IMR-90 (cell line): ENCODE results near the gene TOMM22.

Source experiments
- CHD1 ChIP-seq: IDR thresholded peaks from 2 replicates; pipeline ENCODE4 v1.6.1; 2012; ENCODE audit warnings: low read depth, low read length, improper control_type of control experiment
- POLR2A ChIP-seq: IDR thresholded peaks from 2 replicates; pipeline ENCODE4 v1.6.1; 2012; ENCODE audit warnings: mild to moderate bottlenecking, low read depth, low read length
- SMC3 ChIP-seq: fragments of 150-350 bp; IDR thresholded peaks from 2 replicates; pipeline ENCODE4 v1.6.1; 2016; ENCODE audit warnings: low read depth, mild to moderate bottlenecking, antibody characterized with exemption, low read length, moderate library complexity
- TF ChIP-seq, protein P1 (sequence below): conservative IDR thresholded peaks from 2 replicates; pipeline ENCODE4 v1.5.1; 2012; ENCODE audit warnings: mild to moderate bottlenecking, low read depth, low read length, improper control_type of control experiment

DNA sequence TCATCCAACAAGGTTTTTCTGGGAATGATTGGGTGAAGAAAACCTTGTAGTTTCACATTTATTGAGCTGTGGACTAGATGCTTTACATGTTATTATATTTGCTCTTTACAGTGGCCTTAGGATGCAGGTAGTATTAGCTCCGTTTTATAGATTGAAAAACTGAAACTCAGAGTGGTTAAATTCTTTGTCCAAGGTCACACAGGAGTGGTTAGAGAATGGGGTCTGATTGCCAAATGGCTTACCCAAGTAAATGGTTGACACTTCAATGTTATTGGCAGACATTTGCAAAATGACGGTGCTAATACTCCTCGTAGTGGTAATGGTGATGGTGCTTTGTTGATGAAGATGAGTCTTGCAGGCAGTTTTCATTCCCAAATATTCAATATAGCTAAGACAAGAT is 26.2 kb downstream of the TOMM22 start:
- TF ChIP-seq, protein P1, sequence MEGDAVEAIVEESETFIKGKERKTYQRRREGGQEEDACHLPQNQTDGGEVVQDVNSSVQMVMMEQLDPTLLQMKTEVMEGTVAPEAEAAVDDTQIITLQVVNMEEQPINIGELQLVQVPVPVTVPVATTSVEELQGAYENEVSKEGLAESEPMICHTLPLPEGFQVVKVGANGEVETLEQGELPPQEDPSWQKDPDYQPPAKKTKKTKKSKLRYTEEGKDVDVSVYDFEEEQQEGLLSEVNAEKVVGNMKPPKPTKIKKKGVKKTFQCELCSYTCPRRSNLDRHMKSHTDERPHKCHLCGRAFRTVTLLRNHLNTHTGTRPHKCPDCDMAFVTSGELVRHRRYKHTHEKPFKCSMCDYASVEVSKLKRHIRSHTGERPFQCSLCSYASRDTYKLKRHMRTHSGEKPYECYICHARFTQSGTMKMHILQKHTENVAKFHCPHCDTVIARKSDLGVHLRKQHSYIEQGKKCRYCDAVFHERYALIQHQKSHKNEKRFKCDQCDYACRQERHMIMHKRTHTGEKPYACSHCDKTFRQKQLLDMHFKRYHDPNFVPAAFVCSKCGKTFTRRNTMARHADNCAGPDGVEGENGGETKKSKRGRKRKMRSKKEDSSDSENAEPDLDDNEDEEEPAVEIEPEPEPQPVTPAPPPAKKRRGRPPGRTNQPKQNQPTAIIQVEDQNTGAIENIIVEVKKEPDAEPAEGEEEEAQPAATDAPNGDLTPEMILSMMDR, result no peak
- TF ChIP-seq POLR2A, result no peak
- TF ChIP-seq SMC3, result no peak
- no peak for TF ChIP-seq CHD1
